HPDE6-E6E7 (cell line): ENCODE measurements around the gene ESRRG.

Experiments used
- DNase-seq: peaks from one replicate; pipeline ENCODE4 v3.0.0; 2011; ENCODE audit warnings: missing footprints; ENCODE audit errors: extremely low spot score

ESRRG gene

DNA sequence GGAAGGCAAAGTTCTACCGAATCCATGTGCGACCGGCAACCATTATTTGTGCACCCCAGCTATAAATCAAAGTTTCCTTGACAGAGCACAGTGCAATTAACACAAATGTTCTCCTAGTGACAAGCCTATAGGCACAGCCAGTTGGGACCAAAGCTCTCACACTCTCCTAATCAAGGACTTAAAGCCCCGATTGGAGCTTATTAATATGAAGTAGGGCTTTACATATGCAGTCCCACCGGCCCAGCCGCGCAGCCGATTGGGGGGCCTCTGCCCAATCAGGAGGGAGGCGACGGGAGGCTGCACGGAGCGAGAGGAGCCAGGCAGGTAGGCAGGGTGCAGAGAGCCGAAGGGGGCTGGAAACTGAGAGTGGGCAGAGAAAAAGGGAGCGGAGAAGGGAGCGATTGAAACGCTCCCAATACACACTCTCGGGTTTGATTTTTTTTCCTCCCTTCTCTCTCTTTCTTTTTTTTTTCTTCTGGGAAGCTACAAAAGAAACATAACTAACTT lies at the start of gene ESRRG:
Gene ESRRG (minus strand): TSS at position 156 of the 507 bp plus-strand sequence. CDS start 130 bp downstream, at position 26.
- peak; percentile 10 for DNase-seq

DNA sequence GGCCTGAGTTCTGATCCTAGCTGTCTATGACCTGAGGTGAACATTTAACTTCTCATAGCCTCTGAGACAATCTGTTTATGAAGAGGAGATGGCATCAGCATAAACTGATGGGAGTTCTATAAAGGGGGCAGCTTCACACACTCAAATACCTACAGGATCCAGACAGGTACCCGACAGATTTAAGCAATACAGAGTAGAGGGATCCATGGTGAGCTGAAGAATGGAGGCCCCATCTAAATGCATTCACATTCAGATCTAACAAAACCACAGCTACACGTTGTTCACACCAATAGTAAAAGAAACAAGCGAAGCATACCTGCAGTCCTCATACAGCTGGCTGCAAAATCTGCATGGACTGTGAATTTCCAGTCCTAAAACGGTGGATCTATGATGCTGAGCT lies 48.7 kb upstream of the ESRRG start:
- no peak for DNase-seq

DNA sequence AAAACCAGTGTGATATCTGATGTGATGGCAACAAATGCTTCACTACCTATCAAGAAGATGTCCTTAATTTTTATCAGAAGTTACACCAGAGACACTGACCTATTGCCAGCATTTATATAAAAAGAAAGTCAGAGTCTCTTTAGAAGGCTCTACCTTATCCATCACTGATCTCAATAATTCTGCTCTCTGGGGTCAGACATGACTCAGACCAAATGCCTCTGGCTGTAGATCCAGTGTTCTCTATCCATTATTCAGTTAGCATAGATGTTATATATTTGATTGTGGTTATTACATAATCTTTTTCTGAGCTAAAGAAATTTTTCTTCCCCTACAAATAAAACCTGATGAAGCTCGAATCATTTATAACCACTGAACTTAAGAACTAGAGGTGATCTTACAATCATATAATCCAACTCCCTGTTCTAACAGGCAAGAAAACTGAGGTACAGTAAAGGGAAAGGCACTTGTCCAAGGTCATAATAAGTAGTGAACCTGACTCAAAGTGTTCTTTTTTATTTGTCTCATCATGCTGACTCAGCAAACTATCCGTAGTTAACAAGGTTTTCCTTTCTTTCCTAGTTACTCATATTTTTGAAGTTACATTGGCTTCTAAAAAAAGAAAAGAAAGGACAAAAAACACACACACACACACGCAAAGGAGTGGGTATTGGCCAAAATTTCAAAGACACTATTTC lies 43.6 kb upstream of the ESRRG start:
- no peak for DNase-seq

GRCh38 chr1:216765346-216766300 lies 42.4 kb upstream of the ESRRG start:
- no peak for DNase-seq

DNA sequence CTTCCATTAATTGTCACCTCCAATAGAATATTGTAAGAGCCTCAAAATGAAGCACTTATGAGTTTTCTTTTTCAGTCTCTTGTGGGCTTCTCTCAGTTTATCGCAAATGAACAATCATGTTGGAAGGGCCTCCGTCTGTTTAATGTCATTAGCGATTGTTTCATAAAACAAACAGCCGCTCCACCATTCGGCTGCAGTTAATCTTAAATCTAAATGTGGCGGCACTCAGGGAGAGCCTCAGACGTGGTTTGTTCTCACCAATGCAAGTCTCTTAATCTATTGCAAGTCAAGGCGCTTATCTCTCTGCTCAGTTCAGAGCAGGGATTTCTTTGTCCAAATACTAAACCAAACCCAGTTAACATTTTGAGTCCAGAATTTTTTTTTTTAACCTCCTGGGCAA lies 34.9 kb upstream of the ESRRG start:
- no peak for DNase-seq

- no peak for DNase-seq
These were observed 33.9 kb upstream of the ESRRG start for GRCh38 chr1:216757110-216757509.

GRCh38 chr1:216750961-216751360 lies 27.7 kb upstream of the ESRRG start:
- no peak for DNase-seq

GRCh38 chr1:216750031-216750627 lies 26.9 kb upstream of the ESRRG start:
- DNase-seq: peak; percentile 19

DNA sequence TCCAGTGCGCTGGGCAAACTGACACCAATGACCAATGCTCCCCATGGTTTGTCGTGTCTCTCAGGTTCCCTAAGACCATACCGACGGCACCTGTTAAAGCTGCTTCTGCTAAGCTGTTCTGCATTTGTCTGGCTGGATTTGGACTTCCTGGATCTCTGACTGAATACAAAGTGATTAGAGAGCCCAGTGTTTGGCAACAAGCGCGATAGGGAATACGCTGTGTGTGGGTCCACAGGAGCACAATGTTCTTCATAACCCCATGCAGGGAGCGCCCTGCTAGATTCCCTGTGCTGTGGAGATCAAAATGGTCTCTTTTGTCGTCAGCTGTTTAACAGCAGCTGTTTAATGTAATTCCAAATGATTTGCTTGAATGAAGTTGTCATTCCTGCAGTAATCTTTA lies 26.0 kb upstream of the ESRRG start:
- DNase-seq: no peak

DNA sequence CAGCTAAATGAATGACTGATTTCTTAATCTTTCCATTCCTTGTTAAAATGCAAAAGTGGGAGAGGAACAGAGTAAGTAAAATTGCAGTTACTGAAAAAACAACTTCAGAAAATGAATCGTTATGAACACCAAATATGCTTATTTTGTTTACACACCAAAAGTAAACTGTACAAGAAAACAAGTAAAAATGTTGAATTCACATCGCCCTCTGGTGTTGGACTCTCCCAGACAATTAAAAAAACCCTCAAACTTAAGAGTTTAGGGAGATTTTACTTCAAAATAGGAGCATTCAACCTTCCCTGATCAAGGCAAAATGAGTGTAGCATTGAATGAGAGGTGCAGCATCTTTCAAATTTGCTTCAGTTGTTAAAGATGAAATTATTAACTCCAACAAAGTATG lies 19.4 kb upstream of the ESRRG start:
- no peak for DNase-seq

DNA sequence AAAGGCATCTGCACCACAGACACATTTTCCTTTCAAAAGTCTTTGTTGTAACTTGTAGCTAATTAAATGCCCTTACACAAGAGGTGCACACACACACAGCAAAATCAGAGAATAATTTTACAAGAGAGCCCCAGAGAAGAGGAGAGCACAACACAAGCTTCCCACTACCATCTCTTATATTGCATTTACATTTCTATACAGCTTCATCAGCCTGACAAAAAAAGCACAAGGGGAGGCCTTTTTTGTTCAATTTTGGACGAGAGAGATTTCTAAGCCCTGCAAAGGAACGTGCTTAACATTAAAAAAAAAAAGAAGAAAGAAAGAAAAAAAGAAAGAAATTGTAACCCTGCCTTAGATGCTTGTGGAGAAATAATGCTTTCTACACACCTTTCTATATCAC lies 17.1 kb upstream of the ESRRG start:
- no peak for DNase-seq

DNA sequence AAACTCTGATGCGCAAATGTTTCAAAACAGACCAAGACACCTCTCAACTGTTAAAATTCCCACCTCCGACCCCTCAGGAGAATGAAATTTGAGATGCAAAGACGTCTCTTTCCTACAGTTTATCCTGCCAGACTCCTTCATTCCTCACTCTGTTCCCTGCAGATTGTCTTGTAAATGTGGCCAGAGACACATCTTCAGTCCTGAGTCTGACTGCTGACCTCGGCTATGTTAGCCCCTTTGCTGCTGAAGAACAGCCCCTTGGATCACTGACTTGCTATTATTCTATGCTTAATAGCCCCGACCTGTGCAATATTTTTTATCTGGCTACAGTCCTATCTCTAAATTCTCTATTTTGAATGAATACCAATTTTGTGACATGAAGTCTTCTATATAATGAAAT lies 16.6 kb upstream of the ESRRG start:
- no peak for DNase-seq

- no peak for DNase-seq
These were observed 8.9 kb upstream of the ESRRG start for GRCh38 chr1:216732121-216732520.

DNA sequence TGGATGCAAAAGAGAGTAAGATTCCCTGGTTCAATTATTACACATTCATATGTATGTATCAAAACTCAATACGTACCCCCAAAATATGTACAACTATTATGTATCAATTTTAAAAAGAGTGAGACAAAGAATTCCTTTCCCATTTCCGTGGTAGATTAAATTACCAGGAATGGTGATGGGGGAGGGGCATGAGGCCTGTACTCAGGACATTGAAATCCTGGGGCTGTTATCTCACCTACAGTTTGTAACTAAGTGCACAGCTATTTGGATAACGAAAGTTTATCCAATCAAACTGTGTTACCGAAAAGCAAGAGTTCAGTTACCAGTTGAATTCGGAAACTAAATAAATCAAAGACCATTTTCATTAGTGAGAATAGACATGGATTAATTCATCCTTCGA lies 8.3 kb upstream of the ESRRG start:
- DNase-seq: no peak

DNA sequence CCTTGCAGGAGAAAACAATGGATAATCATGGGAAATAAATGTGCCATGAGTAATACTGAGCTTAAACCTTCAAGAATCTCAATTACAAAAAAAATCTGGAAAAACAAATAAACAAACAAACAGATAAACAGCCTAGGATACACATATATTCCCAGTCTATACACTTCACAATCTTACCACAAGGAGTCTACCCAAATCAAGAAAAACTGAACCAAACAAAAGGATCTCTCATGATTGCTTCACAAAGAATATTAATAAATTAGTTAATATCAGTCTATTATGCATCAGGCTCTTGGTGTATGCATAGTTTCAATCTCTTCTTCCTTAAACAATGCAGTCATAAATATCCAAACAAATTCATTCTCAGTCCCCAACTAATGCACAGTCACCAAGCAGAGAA lies 3.2 kb upstream of the ESRRG start:
- DNase-seq: no peak

- DNase-seq: no peak
These were observed 408 bp downstream of the ESRRG start for GRCh38 chr1:216722821-216723220.

GRCh38 chr1:216721863-216722262 lies 1.4 kb downstream of the ESRRG start:
- no peak for DNase-seq

GRCh38 chr1:216721062-216721461 lies 2.2 kb downstream of the ESRRG start:
- no peak for DNase-seq

DNA sequence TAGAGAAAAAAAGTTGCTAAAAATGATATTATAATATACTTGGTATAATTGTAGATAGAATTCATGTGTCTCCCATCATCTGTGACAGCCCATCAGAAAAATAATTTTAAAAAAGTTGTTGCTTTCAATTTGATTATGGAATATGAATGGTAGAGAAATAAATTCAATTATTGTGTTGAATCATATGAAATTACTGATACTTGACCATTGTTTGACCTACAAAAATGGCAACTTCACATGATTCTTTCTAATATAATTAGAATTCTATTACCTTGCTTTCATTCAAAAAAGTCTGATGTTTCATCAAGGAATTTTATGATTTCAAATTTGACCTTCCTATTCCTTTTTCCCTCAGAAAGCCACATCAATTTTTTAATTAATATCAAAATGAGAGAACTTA lies 11.5 kb downstream of the ESRRG start:
- DNase-seq: no peak

GRCh38 chr1:216710598-216711333 lies 12.5 kb downstream of the ESRRG start:
- DNase-seq: no peak

- no peak for DNase-seq
These were observed 13.2 kb downstream of the ESRRG start for GRCh38 chr1:216710055-216710454.

- no peak for DNase-seq
These were observed 17.6 kb downstream of the ESRRG start for GRCh38 chr1:216705676-216706075.
